Thoracic aorta (tissue), 2 donors: Measurements from ENCODE around the gene CPAMD8. TPM values are rescaled to one million over a fixed set of nuclear protein-coding genes. Genes with fewer than 3 reads are reported as not detected.

Source experiments
- ATAC-seq: fragments of 150-250 bp; one replicate; pipeline ENCODE4 v1.8.0; 2017; ENCODE audit warnings: low read depth; ENCODE audit not compliant: insufficient number of reproducible peaks, low FRiP score
- DNase-seq: peaks from one replicate; pipeline ENCODE4 v3.0.0-alpha.2; 2020; ENCODE audit warnings: low spot score
- H3K27ac ChIP-seq, 2 donors: fragments of 200-600 bp; sonication (generic); 1 replicate in 1 of 2; 2 replicates in 1 of 2; pipeline ENCODE4 v1.5.1; 2016; ENCODE audit warnings: mild to moderate bottlenecking in 2 of 2, moderate library complexity in 2 of 2
- H3K27me3 ChIP-seq: fragments of 200-600 bp; sonication (generic); replicated peaks from 2 replicates; pipeline ENCODE4 v1.6.0; 2016; ENCODE audit warnings: mild to moderate bottlenecking; ENCODE audit not compliant: insufficient read depth
- H3K36me3 ChIP-seq: fragments of 200-600 bp; sonication (generic); one replicate; pipeline ENCODE4 v1.5.1; 2016
- H3K4me1 ChIP-seq, 2 donors: fragments of 200-600 bp; sonication (generic); 1 replicate in 1 of 2; 2 replicates in 1 of 2; pipeline versions ENCODE4 v1.5.1 to v1.6.0; 2016; ENCODE audit warnings: low read depth in 2 of 2, mild to moderate bottlenecking in 1 of 2; ENCODE audit not compliant: control insufficient read depth in 1 of 2
- H3K4me3 ChIP-seq: fragments of 200-600 bp; sonication (generic); 2 replicates; pipeline ENCODE4 v1.5.1; 2016; ENCODE audit warnings: mild to moderate bottlenecking
- H3K9me3 ChIP-seq: fragments of 200-600 bp; sonication (generic); 2 replicates; pipeline ENCODE4 v1.5.1; 2016
- total RNA-seq, 2 donors: library from RNA; depleted of rRNA; stranded (reverse); fragments of >200 nt; gene quantifications; one replicate each; pipeline versions ENCODE4 v1.1.0 to v1.2.3, GENCODE V29; 2016
- TF ChIP-seq, protein P1 (sequence below): fragments of 200-600 bp; sonication (generic); IDR thresholded peaks from one replicate; pipeline ENCODE4 v1.5.1; 2019; ENCODE audit warnings: antibody characterized with exemption

Gene CPAMD8
- total RNA-seq, 2 donors from 2014 or later: 27.3 to 36.4 TPM

DNA sequence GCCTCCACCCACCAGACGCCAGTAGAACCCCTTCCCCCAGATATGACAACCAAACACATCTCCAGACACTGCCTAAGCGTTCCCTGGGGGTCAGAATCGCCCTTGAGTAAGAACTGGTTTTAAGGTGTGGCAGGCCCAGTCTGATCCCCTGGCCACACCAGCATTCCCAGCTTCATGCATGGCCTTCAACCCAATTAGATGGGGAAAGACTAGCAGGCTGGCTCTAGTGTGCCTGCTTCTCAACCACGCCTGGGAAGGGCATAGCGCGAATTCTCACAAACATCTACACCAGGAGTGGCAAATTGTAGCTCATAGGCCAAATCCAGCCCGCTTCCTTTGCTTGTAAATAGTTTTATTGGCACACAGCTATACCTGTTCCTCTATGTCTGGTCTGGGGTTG lies 35.1 kb upstream of the CPAMD8 start:
- no peaks in the 10 kb centered on the region for H3K27me3 ChIP-seq
- no peak overlapping the region for H3K4me3 ChIP-seq
- DNase-seq: no peak
- H3K4me1 ChIP-seq: no peaks in the 10 kb centered on the region
- peaks cover 9% of the 10 kb centered on the region for H3K36me3 ChIP-seq
- H3K9me3 ChIP-seq: peaks cover 2% of the 10 kb centered on the region
- H3K27ac ChIP-seq: no peak overlapping the region
- TF ChIP-seq, protein P1, sequence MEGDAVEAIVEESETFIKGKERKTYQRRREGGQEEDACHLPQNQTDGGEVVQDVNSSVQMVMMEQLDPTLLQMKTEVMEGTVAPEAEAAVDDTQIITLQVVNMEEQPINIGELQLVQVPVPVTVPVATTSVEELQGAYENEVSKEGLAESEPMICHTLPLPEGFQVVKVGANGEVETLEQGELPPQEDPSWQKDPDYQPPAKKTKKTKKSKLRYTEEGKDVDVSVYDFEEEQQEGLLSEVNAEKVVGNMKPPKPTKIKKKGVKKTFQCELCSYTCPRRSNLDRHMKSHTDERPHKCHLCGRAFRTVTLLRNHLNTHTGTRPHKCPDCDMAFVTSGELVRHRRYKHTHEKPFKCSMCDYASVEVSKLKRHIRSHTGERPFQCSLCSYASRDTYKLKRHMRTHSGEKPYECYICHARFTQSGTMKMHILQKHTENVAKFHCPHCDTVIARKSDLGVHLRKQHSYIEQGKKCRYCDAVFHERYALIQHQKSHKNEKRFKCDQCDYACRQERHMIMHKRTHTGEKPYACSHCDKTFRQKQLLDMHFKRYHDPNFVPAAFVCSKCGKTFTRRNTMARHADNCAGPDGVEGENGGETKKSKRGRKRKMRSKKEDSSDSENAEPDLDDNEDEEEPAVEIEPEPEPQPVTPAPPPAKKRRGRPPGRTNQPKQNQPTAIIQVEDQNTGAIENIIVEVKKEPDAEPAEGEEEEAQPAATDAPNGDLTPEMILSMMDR: no peak
- no peak for ATAC-seq

DNA sequence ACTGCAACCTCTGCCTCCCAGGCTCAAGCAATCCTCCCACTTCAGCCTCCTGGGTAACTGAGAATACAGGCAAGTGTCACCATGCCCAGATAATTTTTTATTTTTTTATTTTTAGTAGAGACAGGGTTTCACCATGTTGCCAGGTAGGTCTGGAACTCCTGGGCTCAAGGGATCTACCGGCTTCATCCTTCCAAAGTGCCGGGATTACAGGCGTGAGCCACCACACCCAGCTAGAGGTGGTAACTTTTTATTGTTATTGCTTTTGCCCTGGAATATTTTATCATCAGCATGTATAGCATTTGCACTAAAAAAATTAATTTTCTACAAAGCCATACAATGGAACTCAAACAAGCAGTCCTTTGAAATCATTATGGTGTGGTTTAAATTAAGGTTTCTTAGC lies 34.6 kb upstream of the CPAMD8 start:
- TF ChIP-seq, protein P1: no peak
- Histone ChIP-seq H3K4me1 (no peaks in the 10 kb centered on the region), H3K9me3 (peaks cover 2% of the 10 kb centered on the region), H3K36me3 (peaks cover 9% of the 10 kb centered on the region), H3K4me3 (no peak overlapping the region), H3K27ac (no peak overlapping the region), H3K27me3 (no peaks in the 10 kb centered on the region)
- DNase-seq: no peak
- no peak for ATAC-seq

DNA sequence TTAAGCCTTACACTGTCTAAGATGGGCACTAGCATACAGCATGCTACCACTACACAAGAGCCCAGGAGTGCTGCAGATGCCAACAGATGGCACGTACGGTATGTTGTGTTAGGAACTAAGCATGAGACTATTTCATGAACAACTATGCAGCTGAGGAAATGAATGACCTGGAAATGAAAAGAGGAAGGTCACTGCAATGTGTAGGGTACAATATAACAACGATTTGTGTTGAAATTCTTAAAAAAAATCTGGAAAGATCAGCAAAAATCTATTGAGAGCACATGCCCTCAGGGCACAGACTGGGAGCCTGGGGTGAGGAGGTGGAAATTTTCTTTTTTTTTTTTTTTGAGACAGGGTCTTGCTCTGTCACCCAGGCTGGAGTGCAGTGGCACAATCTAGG lies 34.2 kb upstream of the CPAMD8 start:
- peaks cover 2% of the 10 kb centered on the region for H3K9me3 ChIP-seq
- no peak overlapping the region for H3K4me3 ChIP-seq
- no peaks in the 10 kb centered on the region for H3K27me3 ChIP-seq
- DNase-seq (no peak), ATAC-seq (no peak)
- TF ChIP-seq, protein P1: no peak
- no peaks in the 10 kb centered on the region for H3K4me1 ChIP-seq
- peaks cover 9% of the 10 kb centered on the region for H3K36me3 ChIP-seq
- H3K27ac ChIP-seq: no peak overlapping the region

DNA sequence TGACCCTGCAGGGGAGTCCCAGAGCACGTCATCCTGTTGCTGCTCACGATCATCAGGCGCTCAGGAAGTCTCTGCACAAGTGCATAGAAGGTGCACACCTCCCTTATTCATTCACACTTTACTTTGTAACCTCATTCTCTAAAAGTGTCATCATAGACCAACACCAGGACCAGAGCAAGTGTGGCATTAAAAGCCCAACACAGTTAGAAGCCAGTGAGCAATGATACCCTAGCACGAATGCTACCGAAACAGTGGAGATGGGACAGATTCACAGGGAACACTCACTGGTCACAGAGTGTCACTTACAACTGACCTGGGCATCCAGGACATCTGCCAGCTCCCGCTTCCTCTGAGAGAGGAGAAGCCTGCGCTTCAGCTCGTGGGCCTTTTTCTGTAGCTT lies 31.6 kb upstream of the CPAMD8 start:
- peaks cover 14% of the 10 kb centered on the region for H3K36me3 ChIP-seq
- H3K27ac ChIP-seq: no peak overlapping the region
- no peaks in the 10 kb centered on the region for H3K27me3 ChIP-seq
- DNase-seq: no peak
- no peak for ATAC-seq
- peaks cover 2% of the 10 kb centered on the region for H3K9me3 ChIP-seq
- TF ChIP-seq, protein P1: no peak
- no peak overlapping the region for H3K4me3 ChIP-seq
- H3K4me1 ChIP-seq: no peaks in the 10 kb centered on the region

DNA sequence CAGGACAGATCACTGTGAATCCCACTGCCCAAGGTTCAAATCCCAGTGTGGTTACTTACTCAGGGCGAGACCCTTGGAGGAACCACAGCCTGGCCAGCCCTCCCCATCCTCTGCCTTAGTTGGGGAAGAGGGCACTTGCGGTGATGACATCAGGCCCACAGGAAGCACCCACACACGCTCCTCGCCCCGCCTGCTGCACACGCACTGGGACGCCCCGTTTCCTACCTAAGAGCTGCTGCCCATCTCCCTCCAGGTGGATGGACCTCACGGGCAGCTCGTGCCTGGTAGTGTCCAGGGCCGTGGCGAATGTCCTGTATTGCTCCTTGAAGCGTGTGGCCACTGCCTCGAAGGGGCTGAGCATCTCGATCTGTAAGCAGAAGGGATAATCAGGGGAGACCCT lies 29.0 kb upstream of the CPAMD8 start:
- H3K4me3 ChIP-seq: no peak overlapping the region
- H3K27ac ChIP-seq: no peak overlapping the region
- TF ChIP-seq, protein P1: no peak
- H3K9me3 ChIP-seq: peaks cover 2% of the 10 kb centered on the region
- peaks cover 14% of the 10 kb centered on the region for H3K36me3 ChIP-seq
- no peaks in the 10 kb centered on the region for H3K4me1 ChIP-seq
- DNase-seq (no peak), ATAC-seq (no peak)
- H3K27me3 ChIP-seq: no peaks in the 10 kb centered on the region
